ENCODE measurements around the gene BMP2. TPM values are rescaled to one million over a fixed set of nuclear protein-coding genes. Genes with fewer than 3 reads are reported as not detected.

Gene BMP2
- total and polyA plus RNA-seq, 4 donors, result 0.83 to 3.5 (median 2.0) TPM

DNA sequence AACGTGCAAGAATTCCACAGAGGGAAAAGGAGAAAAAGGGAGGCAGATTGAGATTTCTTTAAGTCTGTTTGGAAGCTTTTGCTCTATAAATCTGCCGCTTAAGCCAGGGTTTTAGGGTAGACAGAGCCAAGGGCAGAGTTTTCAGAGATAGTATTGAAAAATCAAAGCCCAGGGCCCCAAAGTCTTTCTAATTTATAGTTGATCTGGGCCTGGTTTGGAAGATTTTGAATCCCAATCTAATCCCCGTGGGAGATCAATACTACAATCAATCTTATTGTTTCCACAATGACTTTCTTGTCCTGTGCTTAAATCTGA lies 3.3 kb downstream of the BMP2 start (continued):
- TF ChIP-seq, protein P1, sequence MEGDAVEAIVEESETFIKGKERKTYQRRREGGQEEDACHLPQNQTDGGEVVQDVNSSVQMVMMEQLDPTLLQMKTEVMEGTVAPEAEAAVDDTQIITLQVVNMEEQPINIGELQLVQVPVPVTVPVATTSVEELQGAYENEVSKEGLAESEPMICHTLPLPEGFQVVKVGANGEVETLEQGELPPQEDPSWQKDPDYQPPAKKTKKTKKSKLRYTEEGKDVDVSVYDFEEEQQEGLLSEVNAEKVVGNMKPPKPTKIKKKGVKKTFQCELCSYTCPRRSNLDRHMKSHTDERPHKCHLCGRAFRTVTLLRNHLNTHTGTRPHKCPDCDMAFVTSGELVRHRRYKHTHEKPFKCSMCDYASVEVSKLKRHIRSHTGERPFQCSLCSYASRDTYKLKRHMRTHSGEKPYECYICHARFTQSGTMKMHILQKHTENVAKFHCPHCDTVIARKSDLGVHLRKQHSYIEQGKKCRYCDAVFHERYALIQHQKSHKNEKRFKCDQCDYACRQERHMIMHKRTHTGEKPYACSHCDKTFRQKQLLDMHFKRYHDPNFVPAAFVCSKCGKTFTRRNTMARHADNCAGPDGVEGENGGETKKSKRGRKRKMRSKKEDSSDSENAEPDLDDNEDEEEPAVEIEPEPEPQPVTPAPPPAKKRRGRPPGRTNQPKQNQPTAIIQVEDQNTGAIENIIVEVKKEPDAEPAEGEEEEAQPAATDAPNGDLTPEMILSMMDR (IDR thresholded peaks at IDR 0.05; ENCODE audit: low read depth, low read length, missing input control), result no peak
- no peak for TF ChIP-seq GABPA (IDR thresholded peaks at IDR 0.05 in 1 of 2, conservative IDR thresholded peaks at IDR 0.05 in 1 of 2)
- TF ChIP-seq JUND (IDR thresholded peaks at IDR 0.05), result no peak
- TF ChIP-seq FOXA1 (IDR thresholded peaks at IDR 0.05), result no peak
- TF ChIP-seq ATF3 (IDR thresholded peaks at IDR 0.05), result no peak
- no peak for TF ChIP-seq HNF4A (conservative IDR thresholded peaks at IDR 0.05)
- no peak for TF ChIP-seq RAD21 (IDR thresholded peaks at IDR 0.05)

DNA sequence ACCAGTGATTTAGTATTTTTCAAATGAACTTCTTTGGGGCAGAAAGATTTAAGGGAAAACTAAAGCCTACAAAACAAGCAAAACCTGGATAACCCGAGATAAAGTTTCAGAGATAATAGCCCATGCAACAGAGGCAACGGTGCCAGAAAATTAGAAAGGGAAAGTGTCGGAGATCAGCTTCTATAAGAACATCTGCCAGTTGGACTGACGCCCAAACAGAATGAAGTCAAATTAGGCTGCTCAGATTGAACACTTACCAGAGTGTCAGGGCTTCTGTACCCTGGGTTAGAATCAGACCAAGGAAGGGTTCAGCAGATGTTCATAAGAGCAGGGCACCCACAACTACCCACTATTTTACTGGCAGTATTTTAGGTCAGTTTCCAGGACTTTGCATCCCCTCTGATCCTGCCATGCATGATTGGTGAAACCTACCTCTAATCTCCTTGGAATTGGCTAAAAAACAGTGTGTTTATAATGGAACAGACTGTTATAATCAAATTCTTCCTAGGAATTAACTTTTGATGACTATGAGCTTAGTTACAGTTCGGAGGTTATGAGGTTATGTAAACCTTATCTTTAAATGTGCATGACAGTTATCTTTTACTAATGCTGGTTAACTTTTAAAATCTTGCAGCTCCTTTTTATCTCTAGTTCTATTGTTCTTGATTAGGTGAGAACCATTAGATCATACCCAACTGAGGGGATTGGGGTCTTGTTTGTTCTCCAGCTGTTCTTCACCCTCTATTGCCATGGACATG lies 13.1 kb downstream of the BMP2 start:
- 37% methylated on average over 5 of the region's 5 CpGs for WGBS
- DNase-seq (ENCODE audit: low spot score), result no peak
- no peak overlapping the region for H3K9ac ChIP-seq (ENCODE audit: low read depth in 1 of 2, low read length in 2 of 2)
- no peaks in the 10 kb centered on the region for H3K9me3 ChIP-seq (ENCODE audit: control insufficient read depth in 4 of 4, low read length in 3 of 4)
- H3K4me1 ChIP-seq (ENCODE audit: control insufficient read depth in 4 of 4, insufficient read depth in 4 of 4, low read length in 3 of 4), result peaks cover 0 to 9% (median 7%) of the 10 kb centered on the region in 4 donors
- H3K27me3 ChIP-seq (ENCODE audit: control insufficient read depth in 4 of 4, insufficient read depth in 4 of 4, low read length in 3 of 4), result no peaks in the 10 kb centered on the region
- no peak overlapping the region for H3K27ac ChIP-seq (ENCODE audit: low read depth in 1 of 2, low read length in 2 of 2)
- no peak overlapping the region for H3K4me3 ChIP-seq (ENCODE audit: low read depth in 1 of 3, low read length in 3 of 3)
- TF ChIP-seq YY1 (IDR thresholded peaks at IDR 0.05) (no peak), EGR1 (IDR thresholded peaks at IDR 0.05; ENCODE audit: low read depth in 2 of 2) (no peak), FOXA1 (IDR thresholded peaks at IDR 0.05) (no peak), FOXA2 (IDR thresholded peaks at IDR 0.05) (no peak), HNF4G (IDR thresholded peaks at IDR 0.05) (no peak), SP1 (IDR thresholded peaks at IDR 0.05) (no peak), RXRA (IDR thresholded peaks at IDR 0.05) (no peak), JUND (IDR thresholded peaks at IDR 0.05) (no peak), NR2F2 (IDR thresholded peaks at IDR 0.05) (no peak), ZBTB33 (IDR thresholded peaks at IDR 0.05) (no peak)
- TF ChIP-seq, protein P1 (IDR thresholded peaks at IDR 0.05; ENCODE audit: low read depth, low read length, missing input control), result no peak
- TF ChIP-seq, protein P2, sequence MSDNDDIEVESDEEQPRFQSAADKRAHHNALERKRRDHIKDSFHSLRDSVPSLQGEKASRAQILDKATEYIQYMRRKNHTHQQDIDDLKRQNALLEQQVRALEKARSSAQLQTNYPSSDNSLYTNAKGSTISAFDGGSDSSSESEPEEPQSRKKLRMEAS (IDR thresholded peaks at IDR 0.05), result no peak
- TF ChIP-seq, protein P3, sequence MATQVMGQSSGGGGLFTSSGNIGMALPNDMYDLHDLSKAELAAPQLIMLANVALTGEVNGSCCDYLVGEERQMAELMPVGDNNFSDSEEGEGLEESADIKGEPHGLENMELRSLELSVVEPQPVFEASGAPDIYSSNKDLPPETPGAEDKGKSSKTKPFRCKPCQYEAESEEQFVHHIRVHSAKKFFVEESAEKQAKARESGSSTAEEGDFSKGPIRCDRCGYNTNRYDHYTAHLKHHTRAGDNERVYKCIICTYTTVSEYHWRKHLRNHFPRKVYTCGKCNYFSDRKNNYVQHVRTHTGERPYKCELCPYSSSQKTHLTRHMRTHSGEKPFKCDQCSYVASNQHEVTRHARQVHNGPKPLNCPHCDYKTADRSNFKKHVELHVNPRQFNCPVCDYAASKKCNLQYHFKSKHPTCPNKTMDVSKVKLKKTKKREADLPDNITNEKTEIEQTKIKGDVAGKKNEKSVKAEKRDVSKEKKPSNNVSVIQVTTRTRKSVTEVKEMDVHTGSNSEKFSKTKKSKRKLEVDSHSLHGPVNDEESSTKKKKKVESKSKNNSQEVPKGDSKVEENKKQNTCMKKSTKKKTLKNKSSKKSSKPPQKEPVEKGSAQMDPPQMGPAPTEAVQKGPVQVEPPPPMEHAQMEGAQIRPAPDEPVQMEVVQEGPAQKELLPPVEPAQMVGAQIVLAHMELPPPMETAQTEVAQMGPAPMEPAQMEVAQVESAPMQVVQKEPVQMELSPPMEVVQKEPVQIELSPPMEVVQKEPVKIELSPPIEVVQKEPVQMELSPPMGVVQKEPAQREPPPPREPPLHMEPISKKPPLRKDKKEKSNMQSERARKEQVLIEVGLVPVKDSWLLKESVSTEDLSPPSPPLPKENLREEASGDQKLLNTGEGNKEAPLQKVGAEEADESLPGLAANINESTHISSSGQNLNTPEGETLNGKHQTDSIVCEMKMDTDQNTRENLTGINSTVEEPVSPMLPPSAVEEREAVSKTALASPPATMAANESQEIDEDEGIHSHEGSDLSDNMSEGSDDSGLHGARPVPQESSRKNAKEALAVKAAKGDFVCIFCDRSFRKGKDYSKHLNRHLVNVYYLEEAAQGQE (IDR thresholded peaks at IDR 0.05), result no peak
- H3K36me3 ChIP-seq (ENCODE audit: control insufficient read depth in 4 of 4, insufficient read depth in 3 of 4, low read depth in 1 of 4, low read length in 3 of 4), result peaks cover 0 to 6% (median 3%) of the 10 kb centered on the region in 4 donors

Data from liver (tissue), 9 donors.